H1 (cell line): Measurements from ENCODE around the gene ATP11A. TPM values are rescaled to one million over a fixed set of nuclear protein-coding genes. Genes with fewer than 3 reads are reported as not detected.

ENCODE experiments used
- CTCF ChIA-PET: fragments of 300-600 bp; sonication (Branson Sonifier 250); formaldehyde crosslinking; loops from one replicate; lab custom pipeline; 2021; ENCODE audit not compliant: partially characterized antibody; lab: Charles Lee
- POLR2A ChIA-PET: fragments of 300-600 bp; sonication (Branson Sonifier 250); formaldehyde crosslinking; loops from one replicate; lab custom pipeline; 2021; ENCODE audit warnings: inconsistent platforms; ENCODE audit not compliant: partially characterized antibody; lab: Charles Lee
- DNase-seq, 2 experiments: peaks; one replicate each; pipeline versions ENCODE4 v3.0.0 to v3.0.0-alpha.2; 2010 to 2022; ENCODE audit warnings: low spot score in 2 of 2, low read depth in 1 of 2, mixed read lengths in 1 of 2
- FAIRE-seq: peaks from 2 replicates; lab custom pipeline; 2011; peaks lifted over from hg19 to GRCh38; lab: Jason Lieb, UNC
- H2AFZ ChIP-seq: 2 replicates; pipeline ENCODE4 v1.8.1; 2012; ENCODE audit warnings: low read length, inconsistent platforms
- H2AK5ac ChIP-seq: 2 replicates; pipeline ENCODE4 v1.6.1; 2013; ENCODE audit warnings: low read depth, low read length
- H2BK120ac ChIP-seq: replicated peaks from 2 replicates; pipeline ENCODE3; 2013; ENCODE audit warnings: low read depth, low read length, inconsistent platforms
- H2BK12ac ChIP-seq: 2 replicates; pipeline ENCODE4 v1.6.1; 2013; ENCODE audit warnings: low read depth, low read length
- H2BK15ac ChIP-seq: 2 replicates; pipeline ENCODE4 v1.6.1; 2013; ENCODE audit warnings: low read length
- H2BK20ac ChIP-seq: 2 replicates; pipeline ENCODE4 v1.6.1; 2013; ENCODE audit warnings: low read length
- H2BK5ac ChIP-seq: 2 replicates; pipeline ENCODE4 v1.6.1; 2013; ENCODE audit warnings: low read depth, low read length
- H3K14ac ChIP-seq: 2 replicates; pipeline ENCODE4 v1.6.1; 2013; ENCODE audit warnings: inconsistent platforms; ENCODE audit not compliant: insufficient read length
- H3K18ac ChIP-seq: 2 replicates; pipeline ENCODE4 v1.6.1; 2013; ENCODE audit warnings: low read length; ENCODE audit errors: extremely low read depth
- H3K23ac ChIP-seq: 2 replicates; pipeline ENCODE4 v1.6.1; 2013; ENCODE audit warnings: inconsistent platforms; ENCODE audit not compliant: insufficient read length
- H3K23me2 ChIP-seq: 2 replicates; pipeline ENCODE4 v1.6.1; 2013; ENCODE audit warnings: low read depth, low read length
- H3K27ac ChIP-seq: 2 replicates; pipeline ENCODE4 v1.6.1; 2011; ENCODE audit warnings: low read depth, low read length, inconsistent platforms
- H3K27me3 ChIP-seq, 4 experiments: replicated peaks in 1 of 4; 1 replicate in 1 of 4; 2 replicates in 3 of 4; pipeline versions ENCODE4 v1.6.1 to v1.8.1; 2011 to 2013; ENCODE audit warnings: low read length in 3 of 4, mild to moderate bottlenecking in 3 of 4, inconsistent platforms in 2 of 4, mixed read lengths in 2 of 4, moderate library complexity in 1 of 4; ENCODE audit not compliant: control insufficient read depth in 3 of 4, insufficient read depth in 3 of 4; ENCODE audit errors: extremely low read depth in 1 of 4
- H3K36me3 ChIP-seq, 4 experiments: 2 replicates each; pipeline versions ENCODE4 v1.6.1 to v1.8.1; 2011 to 2013; ENCODE audit warnings: mild to moderate bottlenecking in 4 of 4, low read length in 3 of 4, moderate library complexity in 2 of 4, control low read depth in 1 of 4, inconsistent platforms in 1 of 4; ENCODE audit not compliant: insufficient read depth in 4 of 4, control insufficient read depth in 2 of 4
- H3K4ac ChIP-seq: replicated peaks from 2 replicates; pipeline ENCODE3; 2013; ENCODE audit warnings: low read length, low read depth, mixed read lengths, inconsistent platforms; ENCODE audit not compliant: insufficient read length
- H3K4me1 ChIP-seq, 4 experiments: replicated peaks in 1 of 4; 1 replicate in 1 of 4; 2 replicates in 3 of 4; pipeline versions ENCODE4 v1.6.1 to v1.8.1; 2011 to 2013; ENCODE audit warnings: low read length in 3 of 4, inconsistent platforms in 2 of 4, mixed read lengths in 1 of 4; ENCODE audit not compliant: insufficient read depth in 4 of 4, control insufficient read depth in 3 of 4
- H3K4me2 ChIP-seq, 2 experiments: 2 replicates each; pipeline versions ENCODE4 v1.6.1 to v1.8.1; 2011 to 2013; ENCODE audit warnings: low read depth in 2 of 2, low read length in 2 of 2, control low read depth in 1 of 2, inconsistent platforms in 1 of 2, mild to moderate bottlenecking in 1 of 2; ENCODE audit not compliant: insufficient read depth in 1 of 2
- H3K4me3 ChIP-seq, 4 experiments: fragments of 200-600, 300-600 bp in 1 of 4; sonication (generic), shearing (Covaris generic), sonication (Bioruptor Twin) in 1 of 4; 2 replicates each; pipeline versions ENCODE4 v1.5.1 to v1.8.1; 2011 to 2016; ENCODE audit warnings: low read length in 4 of 4, low read depth in 3 of 4, control low read depth in 2 of 4, inconsistent platforms in 2 of 4, mild to moderate bottlenecking in 2 of 4, mixed read lengths in 1 of 4, moderate library complexity in 1 of 4; ENCODE audit not compliant: insufficient read depth in 2 of 4; ENCODE audit errors: extremely low read depth in 1 of 4
- H3K56ac ChIP-seq: replicated peaks from 2 replicates; pipeline ENCODE3; 2013; ENCODE audit warnings: low read depth, mild to moderate bottlenecking, mixed read lengths, low read length, inconsistent platforms; ENCODE audit not compliant: insufficient read length
- H3K79me1 ChIP-seq: 2 replicates; pipeline ENCODE4 v1.6.1; 2013; ENCODE audit warnings: low read depth, low read length, control low read depth
- H3K79me2 ChIP-seq, 2 experiments: 2 replicates each; pipeline versions ENCODE4 v1.6.1 to v1.8.1; 2012 to 2013; ENCODE audit warnings: low read length in 2 of 2, mild to moderate bottlenecking in 2 of 2, inconsistent platforms in 1 of 2; ENCODE audit not compliant: insufficient read depth in 2 of 2, control insufficient read depth in 1 of 2
- H3K9ac ChIP-seq, 4 experiments: replicated peaks in 1 of 4; 1 replicate in 1 of 4; 2 replicates in 3 of 4; pipeline versions ENCODE4 v1.6.1 to v1.8.1; 2011 to 2013; ENCODE audit warnings: low read depth in 3 of 4, low read length in 3 of 4, control low read depth in 2 of 4, mild to moderate bottlenecking in 2 of 4, moderate library complexity in 2 of 4, inconsistent platforms in 1 of 4; ENCODE audit errors: extremely low read depth in 1 of 4
- H3K9me3 ChIP-seq, 2 experiments: 2 replicates each; pipeline versions ENCODE4 v1.6.1 to v1.8.1; 2012 to 2013; ENCODE audit warnings: mild to moderate bottlenecking in 2 of 2, moderate library complexity in 2 of 2, control low read depth in 1 of 2, inconsistent platforms in 1 of 2, low read depth in 1 of 2, low read length in 1 of 2, mixed read lengths in 1 of 2; ENCODE audit not compliant: insufficient read depth in 2 of 2
- H4K20me1 ChIP-seq, 2 experiments: replicated peaks in 1 of 2; 2 replicates each; pipeline versions ENCODE3 to v1.8.1; 2011 to 2013; ENCODE audit warnings: inconsistent platforms in 2 of 2, low read length in 2 of 2, mild to moderate bottlenecking in 1 of 2; ENCODE audit not compliant: insufficient read depth in 2 of 2, control insufficient read depth in 1 of 2
- H4K5ac ChIP-seq: 2 replicates; pipeline ENCODE4 v1.6.1; 2013; ENCODE audit warnings: low read length, low read depth, mixed read lengths, inconsistent platforms; ENCODE audit not compliant: insufficient read length
- H4K8ac ChIP-seq: 2 replicates; pipeline ENCODE4 v1.8.0; 2013; ENCODE audit warnings: mild to moderate bottlenecking, moderate library complexity, low read length, inconsistent platforms; ENCODE audit not compliant: insufficient read depth; ENCODE audit errors: extremely low read depth
- H4K91ac ChIP-seq: replicated peaks from 2 replicates; pipeline ENCODE3; 2013; ENCODE audit warnings: low read length, mixed read lengths, inconsistent platforms; ENCODE audit not compliant: insufficient read length
- BACH1 ChIP-seq: IDR thresholded peaks from 2 replicates; pipeline ENCODE4 v1.6.1; 2012; ENCODE audit warnings: low read length, improper control_type of control experiment
- BRCA1 ChIP-seq: IDR thresholded peaks from 2 replicates; pipeline ENCODE4 v1.6.1; 2012; ENCODE audit warnings: low read depth, low read length, improper control_type of control experiment
- CREB1 ChIP-seq: IDR thresholded peaks from 2 replicates; pipeline ENCODE4 v1.6.1; 2012; ENCODE audit warnings: inconsistent platforms
- EP300 ChIP-seq, 2 experiments: IDR thresholded peaks; 1 replicate in 1 of 2; 2 replicates in 1 of 2; pipeline ENCODE4 v1.6.1; 2011 to 2012; ENCODE audit warnings: low read depth in 2 of 2, low read length in 2 of 2, mild to moderate bottlenecking in 2 of 2, borderline replicate concordance in 1 of 2, inconsistent platforms in 1 of 2, moderate library complexity in 1 of 2
- GTF2F1 ChIP-seq: IDR thresholded peaks from 2 replicates; pipeline ENCODE4 v1.6.1; 2012; ENCODE audit warnings: low read depth, low read length, improper control_type of control experiment, borderline replicate concordance
- KDM4A ChIP-seq: IDR thresholded peaks from one replicate; pipeline ENCODE4 v1.7.1; 2012; ENCODE audit warnings: low read depth, mild to moderate bottlenecking, moderate library complexity, low read length, inconsistent platforms; ENCODE audit not compliant: severe bottlenecking
- RNF2 ChIP-seq: fragments of 200-900, 300-1000 bp; sonication (generic); IDR thresholded peaks from 2 replicates; pipeline ENCODE4 v1.7.1; 2016; ENCODE audit warnings: borderline replicate concordance, low read depth, mild to moderate bottlenecking, antibody characterized with exemption, low read length; ENCODE audit not compliant: poor library complexity, severe bottlenecking; ENCODE audit errors: missing control alignments
- SRF ChIP-seq: IDR thresholded peaks from 2 replicates; pipeline ENCODE4 v1.6.1; 2011; ENCODE audit warnings: mild to moderate bottlenecking, low read depth, low read length, moderate library complexity
- USF2 ChIP-seq: IDR thresholded peaks from 2 replicates; pipeline ENCODE4 v1.6.1; 2011; ENCODE audit warnings: low read length, improper control_type of control experiment
- WGBS, 2 experiments: shearing (Covaris generic) in 1 of 2; methylation state at CpG; one replicate each; pipeline versions ENCODE4 v1.1.6 to v1.1.7; 2013 to 2015; ENCODE audit warnings: low lambda C conversion rate in 2 of 2, mixed read lengths in 2 of 2, inconsistent platforms in 1 of 2, low coverage in 1 of 2, missing lambda C conversion rate in 1 of 2; ENCODE audit not compliant: insufficient replicate concordance in 2 of 2, insufficient coverage in 1 of 2, insufficient read length in 1 of 2; ENCODE audit errors: extremely low coverage in 1 of 2, missing lambda C conversion rate in 1 of 2; 5-methylcytosine and 5-hydroxymethylcytosine counted together
- polyA plus RNA-seq, 7 experiments: library from polyadenylated mRNA; depleted of rRNA in 3 of 7; stranded (reverse) in 5 of 7; unstranded in 2 of 7; fragments of >200 nt in 5 of 7; fragments of 200-250 nt in 2 of 7; gene quantifications; 1 replicate in 5 of 7; 2 replicates in 1 of 7; 4 replicates in 1 of 7; pipeline versions ENCODE4 v1.2.1 to v1.2.3, GENCODE V29; 2011 to 2013; ENCODE audit warnings: missing spikeins in 2 of 7, mixed read lengths in 2 of 7
- total RNA-seq: library from RNA; stranded (reverse); fragmentation: NEBNext Ultra II Directional; extraction: Animal tissue kit (Norgen Biotek cat#: 25700); gene quantifications from 2 replicates; pipeline ENCODE4 v1.2.1, GENCODE V29; 2021
- TF ChIP-seq, protein P1 (sequence below): IDR thresholded peaks from 2 replicates; pipeline ENCODE4 v1.6.1; 2011; ENCODE audit warnings: low read depth, mild to moderate bottlenecking, low read length; ENCODE audit not compliant: insufficient read depth

The ATP11A gene
- total and polyA plus RNA-seq, 2 of the 8 experiments (the other 6 are each of a cell fraction or from before 2014, with no cell fraction given), result 28.8 to 72.9 TPM

DNA sequence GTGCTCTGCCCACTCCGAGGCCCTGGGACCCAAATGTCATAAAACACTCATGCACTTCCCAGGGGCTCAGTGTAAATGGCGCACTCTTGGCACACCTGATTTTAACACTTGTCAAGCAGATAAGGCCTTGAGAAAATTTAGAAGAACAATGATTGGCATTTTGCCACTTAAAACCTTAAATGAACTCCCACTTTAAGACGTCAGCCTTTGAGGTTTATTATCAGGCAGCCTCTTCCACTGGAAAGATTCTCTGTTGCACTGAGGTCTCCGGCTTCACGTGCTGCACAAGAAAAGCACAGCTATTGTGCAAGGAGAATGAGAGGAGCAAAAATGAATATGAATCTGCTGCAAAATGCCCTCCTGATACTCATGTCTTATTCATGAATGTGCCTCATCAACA lies 38.5 kb upstream of the ATP11A start:
- FAIRE-seq, result no peak
- 81% methylated on average over 5 of the region's 5 CpGs; no CpG with 5 or more reads in 1 of the 2 experiments for WGBS, 2 experiments
- CTCF ChIA-PET, result interaction anchor here (1.2 to 3.7 kb wide), 4 partner anchors 11 to 223 kb away, joined by 4 to 25 read pairs (median 4); no protein-coding TSS in a partner anchor

More for the DNA sequence above, 38.5 kb upstream of the ATP11A start:
- Histone ChIP-seq H3K9me3 (no peaks in the 10 kb centered on the region), H4K91ac (no peak overlapping the region)
- no peak for TF ChIP-seq KDM4A
- no peak for TF ChIP-seq BACH1
- TF ChIP-seq RNF2, result no peak
- no peak for TF ChIP-seq SRF
- no peak for TF ChIP-seq USF2
- TF ChIP-seq EP300 (IDR thresholded peaks at IDR 0.05; ENCODE audit: borderline replicate concordance in 1 of 2, low read depth in 2 of 2, low read length in 2 of 2), result no peak
- no peak for TF ChIP-seq BRCA1
- no peak for TF ChIP-seq CREB1
- TF ChIP-seq, protein P1, sequence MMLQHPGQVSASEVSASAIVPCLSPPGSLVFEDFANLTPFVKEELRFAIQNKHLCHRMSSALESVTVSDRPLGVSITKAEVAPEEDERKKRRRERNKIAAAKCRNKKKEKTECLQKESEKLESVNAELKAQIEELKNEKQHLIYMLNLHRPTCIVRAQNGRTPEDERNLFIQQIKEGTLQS, result no peak
- no peak for TF ChIP-seq GTF2F1
- TF ChIP-seq, all 59 proteins: peak for 0
- no peak overlapping the region for H3K56ac ChIP-seq
- no peaks in the 10 kb centered on the region for H4K20me1 ChIP-seq
- no peak overlapping the region for H2AK5ac ChIP-seq
- POLR2A ChIA-PET, result no interaction called here
- no peak overlapping the region for H2BK120ac ChIP-seq
- no peak overlapping the region for H2BK5ac ChIP-seq
- H3K9ac ChIP-seq, result no peak overlapping the region
- no peak overlapping the region for H3K18ac ChIP-seq
- H4K8ac ChIP-seq, result no peak overlapping the region
- no peaks in the 10 kb centered on the region for H3K27me3 ChIP-seq
- no peak overlapping the region for H3K4me2 ChIP-seq
- peaks cover 0 to 3% (median 0%) of the 10 kb centered on the region in 4 experiments; a peak in 1 of 7 replicates for H3K4me1 ChIP-seq
- H2BK15ac ChIP-seq, result no peak overlapping the region
- DNase-seq, result no peak
- H4K5ac ChIP-seq, result no peak overlapping the region
- no peak overlapping the region for H3K27ac ChIP-seq
- H3K4me3 ChIP-seq, result no peak overlapping the region
- H3K79me2 ChIP-seq, result no peaks in the 10 kb centered on the region
- no peak overlapping the region for H3K23ac ChIP-seq
- no peak overlapping the region for H2AFZ ChIP-seq
- no peaks in the 10 kb centered on the region for H3K23me2 ChIP-seq
- H3K4ac ChIP-seq, result no peak overlapping the region
- H3K36me3 ChIP-seq, result no peaks in the 10 kb centered on the region
- H2BK20ac ChIP-seq, result no peak overlapping the region
- H3K79me1 ChIP-seq, result no peaks in the 10 kb centered on the region
- no peak overlapping the region for H2BK12ac ChIP-seq
- no peak overlapping the region for H3K14ac ChIP-seq
